GM21619 (cell line): ENCODE measurements around the gene MAP2K3.
"Not testable (repeated sequence)": the region's sequence is repeated elsewhere in the genome, so short reads cannot be mapped to it uniquely, and the experiment has no call there.

ENCODE experiments used
- ATAC-seq: cut with Tn5 transposase; IDR thresholded peaks from one replicate; pipeline ENCODE4 v1.9.1; 2021; ENCODE audit not compliant: unreplicated experiment

The MAP2K3 gene

GRCh38 chr17:21310061-21310765 is 25.7 kb downstream of the MAP2K3 start:
- ATAC-seq, result not testable (repeated sequence)

- ATAC-seq, result not testable (repeated sequence)
Observed at GRCh38 chr17:21310766-21311602, 26.5 kb downstream of the MAP2K3 start.

GRCh38 chr17:21313320-21313719 is 28.8 kb downstream of the MAP2K3 start:
- no peak for ATAC-seq

- not testable (repeated sequence) for ATAC-seq
Observed at GRCh38 chr17:21313761-21314160, 29.2 kb downstream of the MAP2K3 start.

- ATAC-seq, result not testable (repeated sequence)
Observed at GRCh38 chr17:21314261-21314664, 29.8 kb downstream of the MAP2K3 start.

- not testable (repeated sequence) for ATAC-seq
Observed at GRCh38 chr17:21314701-21315111, 30.2 kb downstream of the MAP2K3 start.

- ATAC-seq, result not testable (repeated sequence)
Observed at GRCh38 chr17:21315246-21316000, 30.9 kb downstream of the MAP2K3 start.

GRCh38 chr17:21316212-21316886 is 31.8 kb downstream of the MAP2K3 start:
- peak; percentile 55 for ATAC-seq

- peak; percentile 13 for ATAC-seq
Observed at GRCh38 chr17:21316887-21317500, 32.5 kb downstream of the MAP2K3 start.

- not testable (repeated sequence) for ATAC-seq
Observed at GRCh38 chr17:21317821-21318220, 33.3 kb downstream of the MAP2K3 start.

- ATAC-seq, result no peak
Observed at GRCh38 chr17:21318439-21318838, 33.9 kb downstream of the MAP2K3 start.

GRCh38 chr17:21318856-21319255 is 34.3 kb downstream of the MAP2K3 start:
- ATAC-seq, result not testable (repeated sequence)

- not testable (repeated sequence) for ATAC-seq
Observed at GRCh38 chr17:21319256-21319655, 34.7 kb downstream of the MAP2K3 start.

GRCh38 chr17:21319686-21320375 is 35.3 kb downstream of the MAP2K3 start:
- ATAC-seq, result not testable (repeated sequence)

- not testable (repeated sequence) for ATAC-seq
Observed at GRCh38 chr17:21320430-21320829, 35.9 kb downstream of the MAP2K3 start.

- ATAC-seq, result not testable (repeated sequence)
Observed at GRCh38 chr17:21321061-21321460, 36.5 kb downstream of the MAP2K3 start.

GRCh38 chr17:21321744-21322191 is 37.3 kb downstream of the MAP2K3 start:
- not testable (repeated sequence) for ATAC-seq

GRCh38 chr17:21323257-21324111 is 39.0 kb downstream of the MAP2K3 start:
- not testable (repeated sequence) for ATAC-seq

- ATAC-seq, result not testable (repeated sequence)
Observed at GRCh38 chr17:21324741-21325140, 40.2 kb downstream of the MAP2K3 start.
